GM18519 (cell line): ENCODE data around the gene FLNB.
"Not testable (repeated sequence)": the region's sequence is repeated elsewhere in the genome, so short reads cannot be mapped to it uniquely, and the experiment has no call there.

Source experiments
- ATAC-seq: cut with Tn5 transposase; IDR thresholded peaks from one replicate; pipeline ENCODE4 v1.9.1; 2021; ENCODE audit warnings: mild to moderate bottlenecking, moderate library complexity; ENCODE audit not compliant: unreplicated experiment, low FRiP score

The FLNB gene

DNA sequence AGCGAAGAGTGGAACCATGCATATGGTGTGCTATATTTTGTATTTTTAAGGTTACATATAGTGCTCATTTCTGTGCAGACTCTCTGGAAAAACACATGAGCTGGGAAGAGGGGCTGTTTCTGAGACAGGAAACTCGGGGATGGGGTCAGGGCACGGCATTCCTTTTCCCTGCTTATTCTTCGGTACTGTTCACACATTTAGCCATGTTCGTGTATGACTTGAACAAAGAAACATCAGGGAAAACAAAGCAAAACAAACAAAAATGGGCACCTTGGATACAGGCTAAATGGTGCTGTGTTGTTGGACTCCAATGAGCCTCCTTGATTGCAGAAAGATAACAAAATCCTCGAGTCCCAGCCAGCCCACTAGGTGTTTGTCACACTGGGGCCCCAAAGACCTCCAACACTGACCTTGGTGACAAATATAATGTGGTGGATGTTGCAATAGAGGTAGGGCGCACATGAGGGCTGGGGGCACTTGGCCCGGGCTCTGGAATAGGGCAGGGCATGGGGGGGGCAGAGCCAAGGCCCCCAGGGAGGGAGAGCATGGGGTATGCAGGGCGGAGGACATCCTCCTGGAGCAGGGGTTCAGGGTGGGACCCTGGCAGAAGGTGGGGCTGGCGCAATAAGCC is 183.3 kb downstream of the FLNB start:
- no peak for ATAC-seq

DNA sequence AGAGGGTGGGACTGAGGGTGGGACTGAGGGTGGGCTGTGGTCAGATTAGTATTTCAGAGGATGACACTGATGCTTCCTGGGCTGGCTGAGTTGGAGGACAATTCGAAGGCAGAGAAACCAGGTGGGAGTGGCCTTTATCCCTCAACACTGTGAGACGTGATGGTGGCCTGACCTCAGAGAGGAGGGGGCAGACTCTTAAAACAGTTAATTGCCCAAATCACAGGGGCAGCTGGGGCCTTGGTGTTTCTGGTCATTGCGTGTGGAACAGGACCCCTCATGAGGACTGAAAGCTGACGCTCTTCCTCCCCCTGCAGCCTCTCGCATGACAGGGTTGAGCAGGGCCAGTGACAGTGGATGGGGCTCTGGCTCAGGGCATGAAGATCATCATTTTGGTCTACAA is 183.8 kb downstream of the FLNB start:
- ATAC-seq, result no peak

DNA sequence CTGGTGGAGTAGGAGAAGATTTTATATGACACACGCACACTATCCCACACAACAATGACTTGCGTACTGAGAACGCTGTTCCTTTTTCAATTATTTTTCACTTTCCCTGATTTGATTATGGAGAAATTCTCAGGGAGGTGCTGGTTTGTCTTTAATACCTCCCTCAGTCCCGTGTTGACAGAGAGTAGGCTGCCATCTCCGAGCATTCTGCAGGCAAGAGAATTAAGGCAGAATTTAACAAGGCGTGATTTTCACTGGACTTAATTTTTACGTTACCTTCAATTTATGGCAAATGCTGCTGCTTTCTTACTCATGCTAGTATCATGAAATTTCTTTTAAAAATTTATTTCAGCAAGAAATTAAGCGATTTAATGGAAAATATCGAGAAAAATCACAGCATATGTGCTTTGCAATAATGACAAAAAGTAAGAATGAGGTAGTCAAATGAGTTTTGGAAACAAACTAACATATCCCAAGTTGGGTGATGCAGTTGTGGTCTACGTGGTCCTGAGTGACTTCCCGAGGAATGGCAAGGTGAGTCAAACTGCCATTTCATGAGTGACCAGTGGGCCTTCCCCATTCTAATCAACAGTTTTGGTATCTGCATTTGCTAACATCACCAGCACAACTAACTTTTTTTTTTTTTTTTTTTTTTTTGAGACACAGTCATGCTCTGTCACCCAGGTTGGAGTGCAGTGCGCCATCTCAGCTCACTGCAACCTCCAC is 185.6 kb downstream of the FLNB start:
- ATAC-seq, result no peak

DNA sequence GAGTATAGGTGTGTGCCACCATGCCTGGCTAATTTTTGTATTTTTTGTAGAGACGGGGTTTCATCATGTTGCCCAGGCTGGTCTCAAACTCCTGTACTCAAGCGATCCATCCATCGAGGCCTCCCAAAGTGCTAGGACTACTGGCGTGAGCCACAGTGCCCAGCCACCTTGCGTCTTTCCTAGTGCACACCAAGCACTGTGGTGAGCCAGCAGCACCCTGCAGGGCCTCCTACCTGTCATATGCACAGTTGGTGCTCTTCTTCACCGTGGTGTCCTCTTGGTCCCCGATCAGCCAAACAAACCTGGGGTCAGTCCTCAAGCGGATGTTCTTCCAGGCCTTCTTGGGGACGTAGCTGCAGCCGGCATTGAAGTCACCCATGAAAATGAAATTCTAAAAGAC is 189.4 kb downstream of the FLNB start:
- ATAC-seq, result no peak

DNA sequence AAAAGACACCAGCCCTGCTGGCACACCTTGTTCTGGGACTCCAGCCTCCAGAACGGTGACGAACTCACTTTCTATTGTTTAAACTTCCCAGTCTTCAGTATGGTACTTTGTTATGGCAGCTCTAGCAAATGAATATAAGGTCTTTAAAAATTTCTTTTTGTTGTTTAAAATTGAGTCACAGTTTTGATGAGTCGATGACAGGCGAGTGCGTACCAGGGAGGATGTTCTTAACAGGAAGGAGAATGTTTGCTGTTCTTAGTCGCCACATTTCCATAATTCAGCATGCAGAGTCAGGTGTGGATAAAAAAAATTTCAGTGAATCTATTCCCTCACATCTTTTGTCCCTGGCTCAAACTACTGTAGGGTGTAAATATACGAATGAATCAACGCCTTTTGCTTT is 190.1 kb downstream of the FLNB start:
- ATAC-seq, result no peak

DNA sequence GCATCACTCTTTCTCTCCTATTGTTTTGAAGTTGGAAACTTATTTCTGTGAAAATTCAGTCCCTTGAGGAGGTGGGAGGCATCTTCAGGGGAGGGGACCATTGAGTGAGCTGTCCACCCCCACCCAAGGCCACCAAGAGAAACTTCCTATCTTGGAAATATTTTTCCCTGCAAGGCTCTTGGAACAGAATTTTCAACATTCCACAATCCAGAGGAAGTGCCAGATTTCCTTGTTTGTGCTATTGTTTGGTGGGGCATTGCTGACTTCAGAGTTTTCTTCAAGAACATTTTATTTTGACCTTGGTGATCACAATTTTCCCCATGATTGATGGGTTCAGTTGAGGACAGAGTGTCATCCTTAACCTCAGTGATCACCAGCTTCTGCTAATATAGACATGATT is 190.6 kb downstream of the FLNB start:
- no peak for ATAC-seq

DNA sequence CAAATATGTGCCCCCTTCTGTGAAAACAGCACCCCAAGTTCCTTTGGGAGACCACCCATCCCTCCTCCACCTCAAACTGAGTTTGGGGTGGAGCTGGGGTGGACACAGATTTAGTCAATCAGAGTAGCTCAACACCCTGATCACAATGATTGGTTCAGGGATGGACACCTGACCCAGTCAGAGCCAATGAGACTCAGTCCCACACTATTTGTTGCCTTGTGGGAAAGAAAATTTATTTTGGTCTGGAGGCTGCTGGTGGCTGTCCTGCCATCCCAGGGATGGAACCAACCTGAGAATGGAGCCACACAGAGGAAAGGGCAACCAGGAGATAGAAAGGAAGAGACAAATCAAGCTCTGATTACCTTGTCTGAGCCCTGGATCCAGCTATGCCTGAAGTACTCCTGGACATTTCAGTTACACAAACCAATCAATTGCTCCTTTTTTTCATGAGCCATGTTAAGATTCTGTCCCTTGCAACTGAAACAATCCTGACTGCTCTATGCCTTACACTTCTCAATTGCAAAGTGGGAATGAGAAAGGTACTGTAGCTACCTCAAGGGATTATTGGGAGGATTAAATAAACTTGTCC is 192.0 kb downstream of the FLNB start:
- no peak for ATAC-seq

DNA sequence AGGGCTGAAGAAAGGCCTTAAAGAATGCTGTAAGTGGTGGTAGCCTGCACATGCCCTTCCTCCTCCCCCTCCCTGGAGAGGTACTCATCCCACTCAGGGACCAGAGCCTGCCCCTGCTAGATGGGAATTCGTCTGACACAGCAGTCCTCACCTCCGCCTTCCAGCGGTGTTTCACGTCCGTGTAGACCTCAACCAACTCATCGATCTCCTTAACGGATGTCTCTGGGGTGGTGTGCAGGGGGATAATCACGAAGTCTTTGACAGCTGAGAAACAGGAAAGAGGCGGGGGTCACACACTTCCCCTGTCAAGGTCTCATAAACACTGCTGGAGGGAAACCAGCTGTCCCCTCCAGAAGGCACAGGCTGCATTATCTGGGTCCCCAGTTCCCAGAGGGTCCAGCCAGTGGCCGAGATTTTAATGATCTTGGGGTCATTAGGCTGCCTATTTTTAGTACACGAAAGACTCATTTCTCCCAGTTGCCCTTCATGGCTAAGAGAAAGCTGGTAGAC is 192.7 kb downstream of the FLNB start:
- ATAC-seq, result no peak

DNA sequence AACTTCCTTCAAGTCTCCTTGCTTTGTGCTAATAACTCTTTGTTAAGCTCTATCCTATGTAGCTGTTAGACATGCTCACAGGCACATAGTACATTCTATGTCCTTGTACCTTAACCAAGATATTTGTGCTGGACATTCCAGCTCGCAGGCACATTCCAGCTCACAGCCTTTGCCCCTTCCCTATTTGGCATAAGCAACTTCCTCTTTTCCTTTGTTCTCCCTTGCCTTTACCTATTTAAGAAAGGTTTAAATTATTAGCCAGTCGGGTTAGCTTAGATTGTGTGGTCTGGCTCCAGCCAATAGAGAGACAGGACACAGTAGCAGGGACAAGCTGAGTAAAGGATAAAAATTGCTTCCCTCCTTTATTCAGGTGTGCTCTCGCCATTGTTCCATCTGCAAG is 193.2 kb downstream of the FLNB start:
- not testable (repeated sequence) for ATAC-seq

DNA sequence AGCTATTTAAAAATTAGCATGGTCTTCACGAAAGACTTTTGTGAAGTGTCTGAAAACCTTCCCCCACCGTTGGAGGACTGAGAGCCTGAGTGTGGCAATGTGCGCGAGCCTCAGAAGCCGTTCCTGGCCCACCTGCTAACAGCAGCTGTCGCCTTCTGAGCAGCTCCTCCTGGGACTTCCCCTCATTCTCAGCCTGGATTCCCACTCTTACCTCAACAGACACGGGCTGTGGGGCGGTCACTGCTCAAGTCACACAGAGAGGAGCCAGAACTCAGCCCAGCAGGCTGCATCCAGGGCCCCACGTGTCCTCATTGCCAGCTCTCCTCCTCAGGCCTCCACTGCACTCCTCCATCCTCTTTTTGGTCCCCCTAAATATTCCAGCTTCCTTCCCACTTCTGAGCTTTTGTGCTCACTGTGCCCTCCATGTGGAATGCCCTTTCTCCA is 194.7 kb downstream of the FLNB start:
- ATAC-seq, result no peak

DNA sequence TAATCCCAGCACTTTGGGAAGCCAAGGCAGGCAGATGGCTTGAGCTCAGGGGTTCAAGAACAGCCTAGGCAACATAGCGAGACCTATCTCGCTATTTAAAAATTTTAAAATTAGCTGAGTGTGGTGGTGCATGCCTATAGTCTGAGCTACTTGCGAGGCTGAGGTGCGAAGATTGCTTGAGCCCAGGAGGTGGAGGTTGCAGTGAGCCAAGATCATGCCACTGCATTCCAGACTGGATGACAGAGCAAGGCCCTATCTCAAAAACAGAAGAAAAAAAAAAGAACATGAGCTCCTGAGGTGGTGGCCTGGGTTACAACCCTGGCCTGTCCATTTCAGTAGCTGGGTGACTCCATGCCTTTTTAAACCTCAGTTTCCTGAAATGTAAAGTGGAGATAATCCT is 195.3 kb downstream of the FLNB start:
- no peak for ATAC-seq

DNA sequence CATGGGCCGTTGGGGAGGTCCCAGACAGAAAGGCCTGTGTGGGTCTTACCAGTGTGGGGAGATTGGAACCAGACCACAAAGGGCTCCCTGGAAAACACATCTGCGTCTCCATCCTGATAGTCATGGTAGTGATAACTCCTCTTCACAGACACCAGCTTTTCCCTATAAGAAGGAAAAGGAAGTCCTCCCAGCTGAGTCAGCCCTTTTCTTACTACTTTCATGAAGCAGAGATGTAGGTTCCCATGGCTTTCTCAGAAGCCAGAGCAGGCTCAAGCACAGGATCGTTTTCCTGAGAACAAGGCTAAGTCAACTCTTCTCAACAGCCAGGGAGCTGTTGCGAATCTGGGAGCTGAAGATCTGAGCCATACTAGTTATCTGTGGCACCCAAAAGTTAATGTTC is 196.5 kb downstream of the FLNB start:
- ATAC-seq, result no peak

DNA sequence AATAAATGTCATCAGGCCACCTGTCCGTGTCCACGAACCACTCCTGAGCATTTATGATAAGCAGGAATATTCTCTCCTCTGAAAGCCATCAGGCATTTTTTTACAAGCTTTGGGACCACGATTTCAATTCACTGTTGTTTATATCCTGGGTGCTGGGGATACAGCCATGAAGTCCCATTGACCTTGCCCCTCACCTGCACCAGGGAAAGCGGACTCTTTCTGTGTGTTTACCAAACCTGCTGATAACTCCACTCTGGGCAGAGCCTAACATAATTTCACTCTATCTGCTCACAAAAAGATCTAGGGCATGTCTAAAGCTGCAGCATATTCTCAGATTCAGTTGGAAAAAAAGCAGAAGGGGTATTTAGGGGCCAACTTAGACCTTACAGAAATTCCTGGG is 197.8 kb downstream of the FLNB start:
- ATAC-seq, result no peak

DNA sequence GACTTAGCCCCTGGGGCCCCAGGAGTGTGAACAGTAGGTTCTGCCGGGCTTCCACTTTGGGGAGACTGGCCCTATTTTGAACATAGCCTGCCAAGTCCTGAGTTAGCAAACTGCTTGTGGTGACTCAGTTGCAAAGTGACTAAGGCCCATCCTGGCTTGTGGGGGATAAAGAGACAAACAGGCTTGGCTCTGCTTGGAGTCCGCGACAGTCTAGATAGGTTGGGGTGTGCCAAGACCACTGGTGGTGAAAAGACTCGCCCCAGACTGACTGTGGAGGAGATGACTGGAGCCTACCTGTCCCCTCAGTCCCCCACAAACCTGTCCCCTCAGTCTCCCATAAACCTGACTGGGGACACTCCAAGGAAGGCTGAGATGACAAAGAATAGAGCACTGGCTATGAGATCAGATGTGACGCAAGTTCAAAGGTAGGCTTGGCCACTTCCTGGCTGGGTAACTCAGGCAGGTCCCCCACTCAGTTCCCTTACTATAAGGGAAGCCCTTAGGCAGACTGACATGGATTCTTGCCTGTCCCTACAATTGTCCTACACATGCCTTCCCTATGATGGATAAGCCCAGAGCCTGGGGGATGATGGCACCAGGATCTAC is 198.3 kb downstream of the FLNB start:
- no peak for ATAC-seq

DNA sequence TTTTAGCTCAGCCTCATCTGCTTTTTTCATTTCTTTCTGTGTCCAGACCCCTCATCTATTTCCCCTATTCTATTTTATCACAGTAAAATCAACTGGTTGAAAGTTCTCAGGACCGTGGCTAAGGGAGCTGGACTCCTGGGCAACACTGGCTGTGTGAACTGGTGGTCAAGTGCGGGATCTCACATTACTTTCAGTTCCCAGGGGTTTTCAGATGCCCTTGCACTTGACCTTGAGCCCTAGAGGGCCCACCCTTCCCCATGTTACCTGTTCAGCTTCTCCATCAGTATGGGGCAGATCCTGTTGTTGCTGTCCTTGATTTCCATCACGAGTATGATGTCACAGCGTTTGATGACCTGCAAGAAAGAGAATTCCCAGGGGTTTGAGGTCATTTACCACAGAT is 199.7 kb downstream of the FLNB start:
- ATAC-seq, result no peak

DNA sequence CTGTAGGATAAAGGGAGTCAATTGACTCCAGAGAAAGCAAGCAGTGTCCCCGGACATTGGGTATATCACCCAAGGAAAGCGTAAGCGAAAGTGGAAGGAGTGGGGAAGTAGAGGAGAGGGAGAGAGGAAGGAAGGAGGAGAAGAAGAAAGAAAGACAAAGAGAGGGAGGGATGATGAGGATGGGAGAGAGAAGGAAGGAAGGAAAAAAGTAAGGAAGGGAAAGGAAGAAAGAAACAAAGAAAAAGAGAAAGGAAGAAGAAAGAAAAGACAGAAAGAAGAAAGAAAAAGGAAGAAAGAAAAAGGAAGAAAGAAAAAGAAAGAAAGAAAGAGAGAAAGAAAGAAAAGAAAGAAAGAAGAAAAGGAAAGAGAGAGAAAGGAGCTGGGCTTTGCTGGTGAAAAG is 201.7 kb downstream of the FLNB start:
- ATAC-seq, result no peak

DNA sequence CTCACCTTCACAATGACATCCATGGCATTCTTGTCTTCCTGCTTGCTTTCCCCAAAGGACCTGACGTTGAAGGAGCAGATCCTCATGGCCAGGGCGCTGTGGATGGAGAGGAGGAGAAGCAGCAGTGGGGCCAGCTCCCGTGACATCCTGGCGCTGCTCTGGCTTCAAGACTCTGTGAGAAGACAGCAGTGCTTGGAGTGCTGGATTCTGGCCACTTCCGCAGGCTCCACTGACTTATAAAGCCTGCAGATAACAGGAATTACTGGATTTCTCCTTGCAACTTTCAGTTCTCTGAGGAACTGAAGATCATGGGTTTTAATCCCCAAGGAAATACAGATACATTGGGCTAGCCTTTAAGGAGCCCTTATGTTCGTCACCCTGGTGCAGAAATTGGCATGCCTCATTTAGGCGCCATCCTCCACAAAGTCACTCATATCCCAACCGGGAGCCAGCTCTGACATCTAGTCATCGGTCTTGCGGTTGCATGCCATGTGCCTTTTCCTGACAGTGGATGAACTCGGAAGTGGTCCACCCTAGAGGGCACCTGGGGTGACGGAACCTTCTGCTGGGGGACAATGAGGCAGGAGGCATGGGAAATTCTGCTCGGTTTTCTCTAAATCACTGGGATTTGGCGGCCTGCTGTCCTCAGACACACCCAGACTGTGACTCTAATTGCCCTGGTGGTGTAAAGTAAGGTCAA is 202.7 kb downstream of the FLNB start, which contains the start of gene DNASE1L3:
DNASE1L3 (minus strand) TSS at position 212 of the 700 bp plus-strand sequence; CDS start at position 146, 66 bp downstream.
- no peak for ATAC-seq

DNA sequence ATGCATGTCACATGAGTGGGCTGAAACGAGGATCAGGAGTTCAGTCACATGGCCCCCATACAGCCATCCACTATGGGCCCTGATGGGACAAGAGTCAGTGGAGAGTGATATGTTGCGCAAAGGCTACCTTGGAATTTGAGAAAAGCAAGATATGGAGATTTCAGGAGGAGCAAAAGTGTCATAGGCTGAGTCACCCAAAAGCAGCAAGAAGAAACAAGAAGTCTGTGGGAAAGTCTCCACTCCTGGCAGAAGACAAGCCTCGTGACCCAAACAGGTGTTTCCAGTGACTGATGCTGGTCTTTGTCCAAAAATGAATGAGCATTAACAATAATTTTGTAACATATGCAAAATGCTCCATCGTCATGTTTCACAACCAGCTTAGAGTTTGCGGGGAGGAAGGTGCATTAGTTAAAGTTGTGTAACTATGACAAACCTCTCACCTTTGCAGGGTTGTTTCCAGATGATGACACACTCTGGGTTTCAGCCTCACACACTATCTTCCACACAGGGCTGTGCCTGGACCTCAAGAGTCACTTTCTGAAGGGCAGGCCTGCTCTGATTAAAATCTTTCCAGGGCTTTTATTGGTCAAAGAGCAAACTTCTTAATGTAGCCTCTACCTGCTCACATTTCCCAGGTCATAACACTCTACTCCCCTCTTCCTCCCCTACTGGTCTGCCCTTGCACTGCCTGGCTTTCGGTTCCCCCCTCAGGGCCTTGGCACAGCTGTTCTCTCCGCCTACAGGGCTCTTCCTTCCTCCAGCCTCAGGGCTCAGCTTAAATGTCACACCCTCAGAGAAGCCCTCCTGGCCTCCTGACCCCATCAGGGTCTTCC is 206.5 kb downstream of the FLNB start:
- peak; percentile 69 for ATAC-seq

DNA sequence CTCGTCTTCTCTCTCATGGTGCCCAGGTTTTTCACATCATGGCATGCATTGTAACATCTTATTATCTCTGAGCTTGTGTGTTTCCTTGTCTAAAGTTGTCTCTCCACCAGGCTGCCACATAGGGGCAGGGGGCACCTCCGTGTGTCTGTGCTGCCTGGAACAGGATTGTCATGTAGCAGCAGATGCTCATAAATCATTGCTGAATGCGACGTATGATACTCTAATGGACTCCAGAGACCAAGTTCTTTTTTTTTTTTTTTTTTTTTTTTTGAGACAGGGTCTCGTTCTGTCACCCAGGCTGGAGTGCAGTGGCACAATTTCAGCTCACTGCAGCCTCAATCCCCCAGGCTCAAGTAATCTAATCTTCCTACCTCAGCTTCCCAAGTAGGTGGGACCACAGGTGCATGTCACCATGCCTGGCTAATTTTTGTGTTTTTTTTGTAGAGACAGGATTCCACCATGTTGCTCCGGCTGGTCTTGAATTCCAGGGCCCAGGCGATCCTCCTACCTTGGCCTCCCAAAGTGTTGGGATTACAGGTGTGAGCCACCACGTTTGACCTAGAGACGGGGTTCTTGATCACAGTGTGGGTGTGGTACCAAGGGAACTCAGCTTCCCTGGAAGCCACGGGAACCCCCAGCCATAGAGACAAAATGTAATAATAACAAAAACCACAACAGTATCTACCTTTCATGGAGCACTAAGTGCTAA is 207.2 kb downstream of the FLNB start:
- no peak for ATAC-seq
